GM18861 (cell line): ENCODE results near the gene ACVRL1.

ENCODE experiments used
- ATAC-seq: cut with Tn5 transposase; IDR thresholded peaks from one replicate; pipeline ENCODE4 v1.9.1; 2021; ENCODE audit not compliant: unreplicated experiment

ACVRL1 gene

DNA sequence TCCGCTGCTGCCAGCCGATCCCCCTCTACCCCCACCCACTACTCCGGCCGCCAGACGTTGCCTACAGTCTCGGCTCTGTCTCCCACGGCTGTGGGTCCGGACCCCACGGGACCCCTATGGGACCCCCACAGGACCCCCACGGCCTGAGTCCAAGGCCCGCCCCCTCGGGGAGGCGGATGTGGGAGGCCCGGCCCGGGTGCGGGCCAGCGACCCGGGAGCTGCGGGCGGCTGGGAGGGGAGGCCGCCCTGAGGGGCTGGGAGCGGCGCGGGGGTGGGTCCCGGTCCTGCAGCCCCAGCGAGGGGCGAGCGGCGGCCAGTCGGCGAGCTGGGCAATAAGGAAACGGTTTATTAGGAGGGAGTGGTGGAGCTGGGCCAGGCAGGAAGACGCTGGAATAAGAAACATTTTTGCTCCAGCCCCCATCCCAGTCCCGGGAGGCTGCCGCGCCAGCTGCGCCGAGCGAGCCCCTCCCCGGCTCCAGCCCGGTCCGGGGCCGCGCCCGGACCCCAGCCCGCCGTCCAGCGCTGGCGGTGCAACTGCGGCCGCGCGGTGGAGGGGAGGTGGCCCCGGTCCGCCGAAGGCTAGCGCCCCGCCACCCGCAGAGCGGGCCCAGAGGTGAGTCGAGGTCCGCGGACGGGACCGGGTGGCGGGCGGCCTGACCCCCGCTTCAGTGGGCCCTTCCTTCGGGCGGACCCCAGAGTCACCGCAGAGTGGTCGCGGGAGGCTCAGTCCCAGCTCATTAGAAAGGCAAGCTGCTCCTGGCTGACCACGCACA, at the start of gene ACVRL1:
Gene ACVRL1 (plus strand): TSS at position 422 of the 773 bp plus-strand sequence. CDS start 4,971 bp downstream, outside the sequence.
- ATAC-seq, result no peak

DNA sequence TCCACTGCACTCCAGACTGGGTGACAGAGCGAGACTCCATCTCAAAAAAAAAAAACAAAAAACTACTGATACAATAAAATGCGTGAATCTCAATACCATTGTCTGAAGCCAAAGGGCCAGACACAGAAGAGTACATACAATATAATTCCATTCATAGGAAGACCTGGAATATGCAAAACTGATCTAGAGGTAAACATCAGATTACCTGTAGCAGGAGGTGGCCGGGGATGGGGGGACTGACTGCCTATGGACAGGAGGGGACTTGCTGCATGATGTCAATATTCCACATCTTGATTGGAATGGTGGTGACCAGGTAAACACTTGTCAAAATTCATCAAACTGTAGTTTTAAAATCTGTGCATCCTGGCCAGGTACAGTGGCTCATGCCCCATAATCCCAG, 46.3 kb upstream of the ACVRL1 start:
- ATAC-seq, result no peak

DNA sequence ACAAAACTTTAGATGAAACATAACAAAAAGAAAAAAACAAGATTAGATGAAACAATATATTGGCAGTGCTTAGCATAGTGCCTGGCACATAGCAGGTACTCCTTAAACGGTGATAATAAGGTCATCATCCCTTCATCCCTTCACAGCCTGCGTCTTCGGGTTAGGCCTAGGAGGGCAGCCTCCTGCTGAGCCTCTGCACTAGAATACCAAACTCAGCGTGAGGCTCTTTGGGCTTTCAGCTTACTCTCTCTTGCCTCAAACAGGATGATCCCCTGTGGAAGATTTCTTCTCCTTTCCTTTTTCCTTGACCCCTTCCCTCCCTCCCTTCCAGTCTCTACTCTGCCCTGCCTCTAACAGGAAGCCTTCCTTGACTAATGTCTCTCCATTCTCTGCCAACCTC, 44.4 kb upstream of the ACVRL1 start:
- no peak for ATAC-seq

DNA sequence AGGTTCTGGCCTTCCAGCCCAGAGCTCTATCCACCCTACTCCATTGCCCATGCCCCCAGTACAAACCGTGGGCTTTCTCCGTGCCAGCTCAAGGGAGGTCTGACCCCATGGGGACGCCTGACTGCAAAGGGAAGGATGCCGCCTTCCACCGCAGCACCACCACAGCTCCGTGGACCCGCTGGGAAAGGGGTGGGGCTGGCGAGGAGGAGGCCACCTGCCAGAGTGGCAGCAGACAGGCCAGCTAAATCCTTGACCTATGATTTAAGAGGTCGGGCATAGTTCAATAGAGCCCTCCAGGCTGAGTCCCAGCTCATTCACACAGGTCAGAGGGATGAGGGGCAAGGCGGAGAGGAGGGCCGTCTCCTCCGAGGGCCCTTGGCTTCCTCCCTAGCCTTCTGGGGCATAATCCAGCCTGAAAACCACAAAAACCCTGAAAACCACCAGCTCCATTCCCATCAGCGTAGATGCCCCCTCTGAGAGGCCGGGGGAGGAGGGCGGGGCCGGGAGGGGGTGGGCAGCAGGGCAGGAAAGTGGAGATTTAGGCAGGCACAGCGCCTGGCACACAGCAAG, 43.9 kb upstream of the ACVRL1 start:
- no peak for ATAC-seq

DNA sequence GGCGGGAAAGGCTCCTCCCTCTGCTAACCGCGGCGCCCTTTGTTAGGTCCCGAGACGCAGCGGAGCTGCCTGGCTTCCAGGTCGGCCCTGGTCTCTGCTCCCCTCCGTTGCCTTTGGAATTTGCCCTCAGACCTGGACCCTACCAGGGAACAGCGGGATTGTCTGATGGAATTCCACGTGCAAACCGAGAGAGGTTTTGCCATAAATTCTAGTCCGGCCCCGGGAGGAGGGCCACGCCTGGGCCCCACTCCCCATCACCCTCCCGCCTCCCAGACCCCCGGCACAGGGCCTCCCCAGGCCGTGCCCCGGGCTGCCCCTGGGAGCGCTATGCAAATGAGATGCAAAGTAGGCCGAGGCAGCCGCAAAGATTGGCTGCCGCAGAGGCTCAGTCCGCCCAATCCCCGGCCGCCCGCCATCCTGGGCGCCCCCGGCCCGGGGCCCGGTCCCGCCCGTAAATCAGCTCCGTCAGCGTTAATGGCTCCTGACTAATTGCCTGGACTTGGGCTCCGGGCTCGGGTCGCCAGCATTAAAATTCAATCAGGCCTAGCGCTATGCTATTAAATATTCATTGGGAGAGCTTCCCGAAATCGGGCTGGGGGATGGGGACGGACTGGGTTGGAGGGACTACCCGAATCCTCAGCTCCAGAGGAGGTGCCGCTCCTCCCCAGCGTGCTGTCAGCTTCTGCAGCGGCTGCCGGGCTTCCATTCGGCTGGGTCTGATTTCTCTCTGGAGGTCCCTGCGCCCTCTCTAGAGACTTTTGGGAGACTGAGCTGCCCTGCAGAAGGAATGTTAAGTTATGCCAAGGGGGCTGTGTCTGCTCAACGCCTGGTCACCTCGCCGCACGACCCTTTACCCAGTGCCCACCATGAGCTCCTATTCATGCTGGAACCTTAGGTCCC, 43.1 kb upstream of the ACVRL1 start:
- ATAC-seq, result no peak

DNA sequence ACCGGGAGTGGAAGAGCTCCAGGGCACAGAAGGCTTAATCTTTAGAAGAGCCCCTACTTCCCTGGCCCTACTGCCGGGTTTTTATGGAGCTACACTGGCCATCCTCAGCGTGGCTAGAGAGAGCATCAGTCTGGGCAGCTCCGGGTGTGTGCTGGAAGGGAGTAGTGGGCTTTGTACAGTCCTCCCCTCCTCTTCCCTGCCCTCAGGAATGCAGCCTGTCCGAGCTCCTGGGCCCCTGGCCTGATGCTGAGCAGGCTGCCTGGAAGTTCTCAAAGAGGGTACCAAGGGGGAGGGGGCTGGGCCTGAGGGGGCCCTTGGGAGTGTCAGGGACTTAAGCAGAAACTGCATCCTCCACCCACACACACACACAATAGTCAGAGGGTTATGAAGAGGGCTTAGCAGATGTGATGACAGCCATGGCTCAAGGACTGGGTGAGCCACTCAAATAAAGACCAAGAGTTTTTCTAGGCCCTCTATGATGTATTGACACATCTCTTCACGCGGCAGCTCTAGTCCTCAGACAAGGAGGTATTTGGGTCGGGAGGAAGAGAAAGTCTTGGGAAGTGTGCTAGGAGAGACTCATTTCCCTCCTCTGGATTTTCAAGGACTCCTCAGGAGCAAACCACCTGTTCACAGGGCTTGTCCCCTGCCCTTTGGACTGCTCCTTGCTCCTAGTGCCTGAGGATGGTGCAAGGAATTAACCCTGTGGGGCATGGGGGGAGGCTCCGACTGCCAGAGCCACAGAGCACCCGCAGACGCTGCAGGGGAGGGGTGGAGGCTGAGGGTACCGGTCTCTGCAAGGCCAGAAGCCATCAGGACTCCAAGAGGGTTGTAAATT, 42.3 kb upstream of the ACVRL1 start:
- ATAC-seq, result no peak

DNA sequence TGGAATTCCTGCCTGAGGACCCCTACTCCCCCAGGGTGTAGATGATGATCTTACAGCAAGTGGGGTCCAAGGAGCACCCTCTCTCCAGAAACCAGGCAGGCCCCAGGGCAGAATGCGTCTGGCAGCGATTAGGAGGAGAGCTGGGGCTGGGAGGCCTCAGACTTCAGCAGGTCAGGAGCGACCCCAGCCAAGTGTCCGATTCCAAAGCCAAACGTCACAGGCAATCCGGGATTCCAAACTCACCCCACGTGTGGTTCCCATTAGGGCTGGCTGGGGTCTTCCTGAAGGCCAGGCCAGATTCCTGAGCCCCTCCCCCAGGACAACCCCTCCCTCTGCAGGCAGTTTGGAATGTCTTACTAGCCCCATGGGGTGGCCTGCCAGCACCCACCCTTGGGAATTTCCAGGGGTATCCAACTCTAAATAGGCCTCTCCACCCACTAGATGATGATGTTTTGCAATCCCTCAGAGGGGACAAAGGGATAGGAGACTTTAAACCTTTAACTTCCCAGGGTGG, 41.5 kb upstream of the ACVRL1 start:
- no peak for ATAC-seq

DNA sequence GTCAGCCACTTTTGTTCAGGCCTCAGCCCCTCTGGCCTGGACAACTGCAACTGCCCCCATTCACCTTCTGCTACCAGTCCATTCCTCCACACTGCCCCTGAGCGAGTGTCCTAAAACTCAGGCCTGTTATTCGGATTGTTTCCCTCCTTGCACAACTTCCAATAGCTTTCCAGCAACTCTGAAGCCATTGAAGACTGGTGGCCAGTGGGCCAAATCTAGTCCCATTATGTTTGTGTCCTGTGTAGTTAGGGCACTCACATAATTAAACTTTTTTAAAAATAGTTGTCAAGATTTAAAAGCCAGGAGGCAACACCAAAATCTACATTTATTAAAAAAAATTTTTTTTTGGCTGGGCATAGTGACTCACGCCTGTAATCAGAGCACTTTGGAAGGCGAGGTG, 41.0 kb upstream of the ACVRL1 start:
- no peak for ATAC-seq

DNA sequence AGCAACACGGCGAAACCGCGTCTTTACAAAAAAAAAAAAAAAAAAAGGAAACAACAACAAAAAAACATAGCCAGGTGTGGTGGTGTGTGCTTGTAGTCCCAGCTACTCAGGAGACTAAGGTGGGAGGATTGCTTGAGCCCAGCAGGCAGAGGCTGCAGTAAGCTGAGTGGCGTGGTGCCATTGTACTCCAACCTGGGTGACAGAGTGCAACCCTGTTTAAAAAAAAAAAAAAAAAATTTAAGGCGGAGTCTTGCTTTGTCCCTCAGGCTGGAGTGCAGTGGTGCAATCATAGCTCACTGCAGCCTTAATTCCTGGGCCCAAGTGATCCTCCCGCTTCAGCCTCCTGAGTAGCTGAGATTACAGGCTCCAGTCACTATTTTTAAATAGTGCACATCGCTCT, 40.5 kb upstream of the ACVRL1 start:
- no peak for ATAC-seq

DNA sequence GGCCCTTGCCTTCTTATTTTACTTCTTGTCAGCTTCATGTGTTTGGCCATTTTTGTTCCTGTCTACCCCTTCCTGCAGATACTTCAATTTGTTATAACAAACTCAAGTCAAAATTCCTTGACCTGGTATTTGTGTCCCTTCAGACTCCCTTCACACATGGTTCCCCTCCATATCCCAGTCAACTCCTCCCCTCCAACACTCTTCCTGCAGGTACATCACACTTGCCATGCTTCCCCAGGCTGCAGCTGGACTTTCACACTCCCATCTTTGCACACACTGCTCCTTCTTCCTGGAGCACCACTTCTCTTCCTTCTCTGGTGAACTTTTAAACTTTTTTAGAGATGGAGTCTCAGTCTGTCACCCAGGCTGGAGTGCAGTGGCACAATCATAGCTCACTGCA, 39.9 kb upstream of the ACVRL1 start:
- no peak for ATAC-seq

DNA sequence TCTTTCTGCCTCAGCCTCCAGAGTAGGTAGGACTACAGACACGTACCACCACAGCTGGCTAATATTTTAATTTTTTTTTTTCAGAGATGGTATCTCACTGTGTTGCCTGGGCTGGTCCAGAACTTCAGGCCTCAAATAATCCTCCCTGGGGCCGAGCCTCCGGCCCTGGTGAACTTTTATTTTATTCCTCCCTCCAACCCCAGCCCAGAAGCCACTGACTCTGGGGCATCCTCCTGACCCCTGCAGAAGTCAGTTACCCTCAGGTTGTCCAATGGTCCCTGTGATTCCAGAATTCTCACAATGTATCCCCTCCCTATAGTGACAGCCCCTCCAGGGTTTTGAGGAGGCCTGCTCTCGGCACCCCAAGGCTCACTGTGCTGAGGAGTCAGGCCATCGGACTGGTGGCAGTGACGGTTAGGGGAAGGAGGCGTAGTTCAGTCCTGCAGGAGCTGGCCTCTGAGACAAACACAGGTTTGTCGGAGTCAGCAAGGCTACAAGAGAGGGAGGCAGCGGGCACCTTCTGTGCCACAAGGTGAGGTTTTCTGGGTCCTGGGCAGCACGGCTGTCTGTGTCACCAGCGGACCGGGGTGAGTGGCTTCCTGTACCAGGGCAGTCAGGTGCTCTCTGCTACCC, 39.4 kb upstream of the ACVRL1 start:
- ATAC-seq, result no peak

DNA sequence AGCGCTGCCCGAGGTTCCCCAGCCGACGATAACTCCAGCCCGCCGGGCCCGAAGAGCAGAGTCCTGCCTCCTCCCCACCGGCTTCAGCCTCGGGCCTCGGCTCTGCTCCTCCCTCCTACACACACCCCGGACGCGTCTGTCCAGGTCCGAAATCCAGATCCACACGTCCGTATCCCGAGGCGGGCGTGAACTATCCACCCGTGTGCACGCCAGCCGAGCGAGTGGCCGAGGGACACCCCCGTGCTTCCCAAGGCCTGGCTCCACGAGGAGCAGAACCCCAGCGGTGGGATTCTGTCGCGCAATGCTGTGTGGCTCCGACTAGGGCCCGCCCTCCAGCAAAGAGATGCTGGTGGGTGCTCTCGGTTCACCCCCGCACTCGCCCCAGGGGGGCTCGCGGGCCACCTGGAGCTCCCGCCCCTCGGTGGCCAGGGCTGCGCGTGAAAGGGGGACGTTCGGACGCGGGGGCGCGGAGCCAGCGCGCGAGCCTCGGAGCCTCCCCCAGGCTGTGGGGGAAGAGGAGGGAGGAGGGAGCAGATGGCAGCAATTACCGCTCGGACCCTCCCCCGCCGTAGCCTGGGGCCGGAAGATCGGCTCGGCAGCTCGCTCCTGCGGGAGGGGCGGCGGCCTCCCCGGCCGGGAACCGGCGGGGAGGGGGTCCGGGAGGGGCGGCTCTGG, 38.3 kb upstream of the ACVRL1 start:
- no peak for ATAC-seq

DNA sequence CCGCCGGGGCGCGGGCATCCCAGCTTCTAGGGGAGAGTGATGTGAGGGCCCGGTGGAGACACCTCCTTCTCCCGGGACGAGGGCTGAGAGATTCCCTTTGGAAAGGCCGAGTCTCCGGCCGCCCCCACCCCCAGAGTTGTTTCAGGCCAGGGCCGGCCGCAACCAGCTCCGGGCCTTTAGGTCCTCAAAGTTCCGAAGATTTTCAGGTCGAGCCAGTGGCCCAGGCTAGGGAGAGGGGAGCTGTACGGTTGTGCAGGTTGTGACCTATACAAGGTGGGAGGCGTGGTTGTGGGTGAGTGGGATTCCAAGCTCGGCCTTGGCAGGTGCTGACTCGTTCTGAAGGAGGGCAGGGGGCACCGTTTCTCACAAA, 37.8 kb upstream of the ACVRL1 start:
- no peak for ATAC-seq

DNA sequence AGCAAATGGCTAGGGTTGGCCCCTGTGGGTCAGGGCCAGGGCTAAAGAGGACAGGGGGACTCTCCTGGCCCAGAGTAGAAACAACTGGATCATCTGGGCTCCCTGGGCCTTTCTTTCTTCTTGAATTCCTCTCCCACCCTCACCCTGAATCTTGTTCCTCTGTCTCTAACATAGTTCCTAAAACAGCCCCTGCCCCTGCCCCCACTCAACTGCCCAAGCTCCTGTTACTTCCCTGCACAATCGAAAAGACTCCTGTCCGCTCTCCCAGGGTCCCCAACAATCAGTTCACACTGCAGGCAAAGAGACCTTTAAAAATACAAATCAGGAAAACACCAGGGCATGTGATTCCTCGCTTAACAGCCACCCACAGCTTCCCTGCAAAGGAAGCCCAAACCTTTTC, 37.4 kb upstream of the ACVRL1 start:
- ATAC-seq, result no peak

DNA sequence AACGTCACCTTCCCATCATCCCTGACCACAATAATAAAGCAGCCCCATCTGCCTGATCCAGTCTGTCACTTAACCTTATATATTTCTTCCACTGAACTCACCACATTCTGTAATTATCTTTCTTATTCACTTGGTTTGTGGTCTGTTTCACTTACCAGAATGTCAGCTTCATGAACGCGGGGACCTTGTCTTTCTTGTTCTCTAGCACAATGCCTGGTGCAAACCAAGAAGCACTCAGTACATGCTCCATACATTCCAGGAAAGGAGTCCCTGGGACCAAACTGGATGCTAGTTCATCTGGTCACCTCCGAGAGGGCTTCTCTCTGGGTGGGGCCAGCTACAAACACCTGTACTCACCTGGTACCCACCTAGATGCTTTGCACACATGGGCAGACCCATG, 36.8 kb upstream of the ACVRL1 start:
- no peak for ATAC-seq

DNA sequence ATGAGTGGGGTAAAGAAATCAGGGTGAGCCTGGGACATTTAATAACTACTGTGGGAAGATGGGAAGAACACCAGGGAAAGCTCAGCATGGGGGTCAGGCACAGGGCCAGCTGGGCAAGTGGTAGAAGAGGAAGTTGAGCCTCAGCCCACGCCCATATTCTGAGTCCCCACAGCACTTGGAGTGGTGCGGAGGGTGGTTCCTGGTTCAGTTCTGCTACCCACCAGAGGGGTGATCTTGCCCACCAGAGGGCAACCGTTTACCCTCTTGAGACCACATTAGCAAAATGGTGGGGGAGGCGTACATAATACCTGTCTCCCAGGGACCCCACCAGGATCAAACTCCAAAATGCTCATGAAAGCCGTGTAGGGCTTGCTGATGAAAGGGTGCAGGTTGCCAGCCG, 36.2 kb upstream of the ACVRL1 start:
- ATAC-seq, result no peak

DNA sequence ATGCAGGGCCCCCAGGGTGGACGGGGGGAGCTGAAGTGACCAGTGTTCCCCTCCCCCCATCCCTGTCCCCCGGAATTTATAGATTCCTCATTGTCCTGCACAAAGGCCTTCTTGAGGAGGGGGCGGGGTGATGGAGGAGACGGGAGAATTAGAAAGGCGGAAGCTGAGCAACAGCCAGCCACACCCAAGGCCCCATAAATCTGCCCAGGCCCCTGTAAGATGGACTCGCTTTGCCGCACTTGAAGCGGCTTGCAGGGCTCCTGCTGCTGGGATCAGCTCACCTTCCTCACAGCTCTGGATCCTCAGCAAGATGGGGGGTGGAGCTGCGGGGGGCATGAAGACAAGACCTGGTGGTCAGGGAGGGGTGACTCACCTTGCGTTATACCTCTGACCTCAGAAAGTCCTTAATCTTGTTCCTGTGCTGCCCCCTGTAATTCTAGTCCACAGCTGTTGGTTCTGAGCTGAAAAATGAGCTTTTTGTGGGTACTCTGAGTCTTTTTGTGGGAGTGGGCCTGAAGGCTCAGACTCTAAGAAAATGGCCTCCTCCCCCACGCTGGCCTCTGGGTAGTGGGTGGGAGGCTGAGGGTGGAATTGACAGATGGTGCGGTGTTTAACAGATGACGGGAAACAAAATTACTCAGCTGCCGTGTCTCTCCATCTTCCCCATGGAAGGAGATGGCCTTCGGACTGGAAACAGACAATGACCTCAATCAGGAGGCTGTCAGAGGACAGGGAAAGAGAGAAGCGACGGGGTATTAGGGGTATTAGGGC, 35.2 kb upstream of the ACVRL1 start:
- ATAC-seq, result no peak

DNA sequence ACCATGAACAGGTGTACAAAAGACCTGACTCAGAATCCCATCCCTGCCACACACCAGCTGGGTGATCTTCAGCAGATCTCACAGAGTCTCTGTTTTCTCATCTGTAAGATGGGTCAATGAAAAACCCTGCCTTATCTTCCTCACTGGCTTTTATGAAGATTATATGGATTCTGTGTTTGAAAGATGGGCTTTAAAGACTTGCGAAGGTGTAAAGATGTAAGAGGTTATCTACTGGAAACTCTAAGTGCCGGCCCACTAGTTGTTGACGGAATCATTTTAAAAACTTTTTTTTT, 34.7 kb upstream of the ACVRL1 start:
- ATAC-seq, result no peak

DNA sequence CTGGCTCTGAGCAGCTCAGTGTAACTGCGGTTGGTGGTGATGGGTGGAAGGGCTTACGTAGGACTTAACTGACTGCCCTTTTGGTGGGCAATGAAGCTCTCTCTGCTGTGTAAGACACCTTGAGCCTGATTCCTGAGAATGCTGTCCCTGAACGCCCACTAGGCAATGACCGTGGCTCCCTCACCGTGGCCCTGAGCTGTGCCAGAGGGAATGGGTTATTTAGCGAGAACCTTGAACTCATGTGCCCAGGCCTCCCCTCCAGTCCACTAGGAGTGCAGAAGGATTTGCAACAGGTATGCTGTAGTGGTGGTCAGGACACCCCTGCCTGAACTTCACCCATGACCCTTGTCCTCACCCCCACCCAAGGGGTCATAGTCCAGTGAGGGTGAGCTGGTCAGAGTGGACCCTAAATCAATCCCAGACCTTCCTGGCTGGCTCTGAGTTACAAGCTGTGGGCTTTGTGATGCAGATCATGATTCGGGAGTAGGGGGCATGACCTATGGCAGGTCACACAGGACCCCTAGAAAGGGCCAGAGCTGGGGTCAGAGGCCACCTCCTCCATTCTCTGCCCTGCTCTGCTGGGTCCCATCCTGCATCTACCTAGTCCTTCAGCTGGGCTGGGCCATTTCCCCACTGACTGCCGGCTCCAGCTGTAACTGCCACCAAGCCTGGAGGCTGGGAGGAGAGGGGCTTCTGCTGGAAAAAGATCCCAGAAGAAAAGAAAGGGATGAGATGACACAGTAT, 33.9 kb upstream of the ACVRL1 start:
- ATAC-seq, result no peak
